ENCODE data around the gene ATXN2. TPM values are rescaled to one million over a fixed set of nuclear protein-coding genes. Genes with fewer than 3 reads are reported as not detected.
A peak's percentile ranks its signal among the peaks of the same experiment; 100 is the strongest.

ATXN2 gene
- total and polyA plus RNA-seq, 2 of the 4 experiments (the other 2 are of a cell fraction), result 12.4 to 66.5 TPM

- no peak for TF ChIP-seq POLR2A (IDR thresholded peaks at IDR 0.05; ENCODE audit: low read depth, low read length)
- TF ChIP-seq CTCF (conservative IDR thresholded peaks at IDR 0.05; ENCODE audit: low read depth, low read length), result no peak
- TF ChIP-seq RFX5 (IDR thresholded peaks at IDR 0.05; ENCODE audit: low read depth, low read length), result no peak
- TF ChIP-seq FOS (IDR thresholded peaks at IDR 0.05; ENCODE audit: low read depth, low read length), result no peak
- TF ChIP-seq RAD21 (IDR thresholded peaks at IDR 0.05; ENCODE audit: low read length), result no peak
- no peak for TF ChIP-seq SMC3 (IDR thresholded peaks at IDR 0.05; ENCODE audit: low read depth, low read length)
- TF ChIP-seq USF2 (IDR thresholded peaks at IDR 0.05; ENCODE audit: low read depth, low read length), result no peak
- no peak overlapping the region for H2BK15ac ChIP-seq (ENCODE audit: low read depth, low read length)
- no peak for ATAC-seq (ENCODE audit: low read depth)
- no TSS peak for BruUV-seq (replicated peaks)
- no peak overlapping the region for H2BK120ac ChIP-seq (ENCODE audit: low read depth, low read length)
- H3K4me1 ChIP-seq (ENCODE audit: control insufficient read depth, insufficient read depth, low read length), result peaks cover 27% of the 10 kb centered on the region
- peak overlapping the region; percentile 53 for H2AFZ ChIP-seq (replicated peaks; ENCODE audit: low read length, poor library complexity)
- H2AK5ac ChIP-seq (ENCODE audit: low read depth, low read length), result peak overlapping the region; percentile 31; the same call in 1 of the 2 replicates
- peak overlapping the region; percentile 74 for H2AK9ac ChIP-seq (replicated peaks; ENCODE audit: low read depth, low read length, poor library complexity)
- H3K4me3 ChIP-seq (ENCODE audit: insufficient read depth, low read depth, low read length), result no peak overlapping the region
- H2BK5ac ChIP-seq (ENCODE audit: low read depth, low read length, poor library complexity, severe bottlenecking), result no peak overlapping the region
- H2BK20ac ChIP-seq (ENCODE audit: low read depth, low read length), result no peak overlapping the region
- ChIA-PET POLR2A (ENCODE audit: unreplicated experiment) (no interaction called here), CTCF (no interaction called here)
- 0 out of 2 replicates have a peak overlapping the region, but pooled peaks have one; percentile 2 for H4K91ac ChIP-seq (ENCODE audit: insufficient read depth, low read depth, low read length)
- peaks cover 27% of the 10 kb centered on the region for H3K36me3 ChIP-seq (ENCODE audit: control insufficient read depth, insufficient read depth, low read length)
- DNase-seq, result no peak
- H3K56ac ChIP-seq (ENCODE audit: extremely low read depth, insufficient read depth, low read length), result no peak overlapping the region
- H3K9ac ChIP-seq (ENCODE audit: low read depth, low read length), result no peak overlapping the region
- H3K14ac ChIP-seq (replicated peaks; ENCODE audit: low read depth, low read length), result no peak overlapping the region
- H3K27ac ChIP-seq (ENCODE audit: insufficient read depth, low read length), result no peak overlapping the region
- no peak overlapping the region for H4K5ac ChIP-seq (ENCODE audit: low read depth, low read length)
- H4K8ac ChIP-seq (ENCODE audit: low read depth in 2 of 2, low read length in 2 of 2), result no peak overlapping the region
- dilution Hi-C loops (cut with HindIII; ENCODE audit: low sequenced_read_pairs, unreplicated experiment), result no loop called here
- no peaks in the 10 kb centered on the region for H3K27me3 ChIP-seq (ENCODE audit: control insufficient read depth, insufficient read depth, low read length)
- intact Hi-C loops (cut with micrococcal nuclease), result no loop called here
- H3K4ac ChIP-seq (ENCODE audit: low read depth, low read length), result 0 out of 2 replicates have a peak overlapping the region, but pooled peaks have one; percentile 42
- H3K18ac ChIP-seq (ENCODE audit: low read depth, low read length), result no peak overlapping the region
- peaks cover 84% of the 10 kb centered on the region for H4K20me1 ChIP-seq (ENCODE audit: insufficient read depth, low read length)
- WGBS, 2 experiments (ENCODE audit: extremely low coverage in 2 of 2, insufficient read length in 1 of 2), result 93% methylated on average over 4 of the region's 8 CpGs; no CpG with 5 or more reads in 1 of the 2 experiments
- H3K79me1 ChIP-seq (ENCODE audit: low read depth in 1 of 2, low read length in 2 of 2), result peaks cover 14 to 94% of the 10 kb centered on the region in 2 experiments; a peak in 3 of 4 replicates
- peaks cover 43% of the 10 kb centered on the region for H3K9me1 ChIP-seq (ENCODE audit: insufficient read depth, low read length)
- no peak overlapping the region for H3K4me2 ChIP-seq (ENCODE audit: low read depth, low read length)
- H3K9me3 ChIP-seq (ENCODE audit: control insufficient read depth, insufficient read depth, low read length), result no peaks in the 10 kb centered on the region
- 0 out of 2 replicates have a peak overlapping the region, but pooled peaks have one; percentile 12 for H3K23ac ChIP-seq (ENCODE audit: low read depth, low read length)
- in situ Hi-C loops (cut with MboI; ENCODE audit: low sequenced_read_pairs), result no loop called here
These were observed 159.0 kb downstream of the ATXN2 start for GRCh38 chr12:111440152-111440551.
